ENCODE data around the gene DNAH6. TPM values are rescaled to one million over a fixed set of nuclear protein-coding genes. Genes with fewer than 3 reads are reported as not detected.
"Not testable (repeated sequence)": the region's sequence is repeated elsewhere in the genome, so short reads cannot be mapped to it uniquely, and the experiment has no call there.

The DNAH6 gene
- polyA plus RNA-seq, 5 donors = 3.0 to 5.7 (median 4.6) TPM

DNA sequence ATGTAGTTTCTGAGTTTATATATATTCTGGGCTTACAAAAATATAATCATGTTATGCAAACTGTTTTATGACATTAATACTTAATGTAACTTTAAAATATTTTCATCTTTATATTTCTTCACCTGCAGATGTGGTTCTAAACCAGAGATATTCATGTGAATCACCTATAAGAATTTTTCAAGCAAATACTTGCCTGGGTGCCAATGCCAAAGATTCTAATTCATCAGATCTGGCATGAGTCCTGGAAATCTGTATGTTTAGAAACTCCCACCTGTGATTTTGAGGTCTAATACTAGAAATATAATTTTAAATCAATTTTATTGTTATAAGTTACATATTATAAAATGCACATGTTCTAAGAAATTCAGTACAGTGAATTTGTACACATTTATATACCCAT is 19.9 kb upstream of the DNAH6 start:
- no peak for DNase-seq

DNA sequence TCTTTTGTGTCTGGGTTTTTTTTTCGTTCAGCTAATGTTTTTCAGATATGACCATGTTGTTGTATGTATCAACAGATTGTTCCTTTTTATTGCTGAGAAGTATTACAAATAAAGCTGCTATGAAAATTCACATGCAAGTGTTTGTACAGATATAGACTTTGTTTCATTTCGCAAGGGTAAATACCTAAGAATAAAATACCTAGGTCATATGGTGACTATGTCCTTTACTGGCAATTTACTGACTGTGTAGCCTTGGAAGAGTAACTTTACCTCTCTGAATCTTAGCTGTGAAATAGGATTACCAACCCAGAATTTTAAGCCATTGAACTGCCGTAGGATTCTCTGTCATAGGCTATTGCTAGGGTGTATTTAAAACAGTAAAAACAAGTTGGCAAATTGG is 19.0 kb upstream of the DNAH6 start:
- DNase-seq = no peak

DNA sequence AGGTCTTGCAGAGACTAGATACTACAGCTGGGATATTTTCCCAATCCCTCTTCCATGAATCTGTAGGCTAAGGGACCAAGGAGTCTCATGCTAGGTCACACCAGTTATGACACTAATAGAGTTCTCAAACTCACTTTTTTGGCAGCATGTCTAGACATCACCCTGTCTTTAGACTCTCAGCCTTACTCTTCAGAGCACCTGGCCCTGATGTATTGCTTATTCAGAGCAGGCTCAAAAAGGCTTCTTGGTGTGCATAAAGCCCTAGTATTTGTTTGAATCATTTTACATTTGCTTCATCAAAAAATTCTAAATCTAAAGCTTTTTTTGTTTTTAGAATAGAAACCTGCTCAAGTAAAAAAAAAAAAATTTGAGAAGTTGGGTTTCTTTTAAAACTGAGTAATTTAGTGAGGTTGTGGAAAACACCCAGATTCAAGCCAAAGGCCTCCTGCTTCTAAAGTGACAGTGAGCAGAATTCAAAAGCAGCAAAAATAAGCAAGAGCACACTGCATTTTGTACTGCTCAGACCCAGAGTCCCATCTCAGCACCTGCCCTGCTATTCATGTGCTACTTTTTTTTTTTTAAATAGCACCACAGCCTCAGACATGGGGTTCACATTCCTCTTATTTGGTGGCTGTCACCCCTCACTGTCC is 18.0 kb upstream of the DNAH6 start:
- DNase-seq = no peak

DNA sequence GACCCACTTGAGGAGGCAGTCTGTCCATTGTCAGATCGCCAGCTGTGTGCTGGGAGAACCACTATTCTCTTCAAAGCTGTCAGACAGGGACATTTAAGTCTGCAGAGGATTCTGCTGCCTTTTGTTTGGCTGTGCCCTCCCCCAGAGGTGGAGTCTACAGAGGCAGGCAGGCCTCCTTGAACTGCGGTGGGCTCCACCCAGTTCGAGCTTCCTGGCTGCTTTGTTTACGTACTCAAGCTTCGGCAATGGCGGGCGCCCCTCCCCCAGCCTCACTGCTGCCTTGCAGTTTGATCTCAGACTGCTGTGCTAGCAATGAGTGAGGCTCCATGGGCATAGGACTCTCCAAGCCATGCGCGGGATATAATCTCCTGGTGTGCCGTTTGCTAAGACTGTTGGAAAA is 5.3 kb upstream of the DNAH6 start:
- DNase-seq = not testable (repeated sequence)

DNA sequence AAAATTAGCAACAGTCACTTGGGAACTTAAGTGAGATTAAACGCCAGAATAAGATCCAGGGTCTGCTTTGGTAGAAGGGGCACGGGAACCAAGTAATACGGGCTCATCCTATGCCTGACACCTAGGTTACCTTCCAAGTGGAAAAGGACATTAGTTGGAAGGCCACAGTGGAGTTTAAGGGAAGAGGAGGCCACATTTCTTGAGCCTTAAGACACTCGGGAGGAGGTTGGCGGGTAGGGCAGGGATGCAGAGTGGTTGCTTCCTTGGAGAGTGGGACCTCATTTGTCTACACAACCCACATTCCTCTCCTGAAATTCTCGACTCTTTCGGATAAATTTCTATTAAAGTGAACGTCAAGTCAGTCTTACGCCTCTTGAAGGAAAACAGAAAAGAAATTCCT is 510 bp upstream of the DNAH6 start:
- no peak for DNase-seq

DNA sequence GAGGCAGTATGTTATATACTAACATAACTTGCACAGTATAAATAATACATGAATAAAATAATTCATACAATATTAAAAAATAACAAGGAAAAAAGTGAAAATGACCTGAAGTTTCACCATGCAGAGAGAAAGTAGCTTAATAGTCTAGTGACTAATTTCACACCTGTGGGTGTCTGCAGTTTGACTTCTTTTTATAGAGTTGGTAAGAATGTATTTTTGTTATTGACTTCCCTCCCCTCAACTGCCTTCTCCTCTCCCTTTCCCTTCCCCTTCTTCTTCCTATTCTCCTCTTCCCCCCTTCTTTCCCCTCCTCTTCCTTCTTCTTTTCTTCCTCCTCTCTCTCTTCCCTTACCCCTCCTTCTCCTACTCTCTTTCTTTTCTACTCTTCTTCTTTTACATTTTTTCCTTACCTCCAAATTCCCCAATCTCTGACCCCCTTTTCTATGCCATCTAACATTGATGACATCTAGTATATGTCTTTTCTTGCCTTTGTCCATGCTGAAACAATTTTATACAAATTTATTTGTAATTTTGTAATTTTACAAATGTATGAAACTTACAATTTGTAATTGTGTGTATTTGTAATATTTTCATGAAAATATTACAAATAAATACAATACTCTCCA is 3.1 kb downstream of the DNAH6 start:
- DNase-seq = no peak

DNA sequence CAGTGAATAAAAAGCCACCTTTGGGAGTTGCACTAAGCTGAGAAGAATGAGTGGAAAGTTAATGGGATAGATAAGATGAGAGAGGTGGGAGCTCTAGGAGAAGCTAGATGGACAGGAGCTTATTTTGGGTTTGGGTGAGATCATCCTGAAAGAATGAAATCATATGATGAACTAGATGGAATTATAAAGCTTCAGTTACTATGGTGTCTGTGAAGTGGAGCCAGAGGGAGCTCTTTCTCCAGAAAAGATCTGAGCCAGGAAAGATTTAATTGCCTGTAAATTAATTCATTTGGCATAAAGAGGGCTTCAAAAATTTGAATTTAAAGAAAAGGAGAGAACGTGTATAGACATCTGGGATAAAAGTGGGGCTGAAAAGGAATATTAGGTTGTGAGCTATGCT is 10.3 kb downstream of the DNAH6 start:
- DNase-seq = no peak

DNA sequence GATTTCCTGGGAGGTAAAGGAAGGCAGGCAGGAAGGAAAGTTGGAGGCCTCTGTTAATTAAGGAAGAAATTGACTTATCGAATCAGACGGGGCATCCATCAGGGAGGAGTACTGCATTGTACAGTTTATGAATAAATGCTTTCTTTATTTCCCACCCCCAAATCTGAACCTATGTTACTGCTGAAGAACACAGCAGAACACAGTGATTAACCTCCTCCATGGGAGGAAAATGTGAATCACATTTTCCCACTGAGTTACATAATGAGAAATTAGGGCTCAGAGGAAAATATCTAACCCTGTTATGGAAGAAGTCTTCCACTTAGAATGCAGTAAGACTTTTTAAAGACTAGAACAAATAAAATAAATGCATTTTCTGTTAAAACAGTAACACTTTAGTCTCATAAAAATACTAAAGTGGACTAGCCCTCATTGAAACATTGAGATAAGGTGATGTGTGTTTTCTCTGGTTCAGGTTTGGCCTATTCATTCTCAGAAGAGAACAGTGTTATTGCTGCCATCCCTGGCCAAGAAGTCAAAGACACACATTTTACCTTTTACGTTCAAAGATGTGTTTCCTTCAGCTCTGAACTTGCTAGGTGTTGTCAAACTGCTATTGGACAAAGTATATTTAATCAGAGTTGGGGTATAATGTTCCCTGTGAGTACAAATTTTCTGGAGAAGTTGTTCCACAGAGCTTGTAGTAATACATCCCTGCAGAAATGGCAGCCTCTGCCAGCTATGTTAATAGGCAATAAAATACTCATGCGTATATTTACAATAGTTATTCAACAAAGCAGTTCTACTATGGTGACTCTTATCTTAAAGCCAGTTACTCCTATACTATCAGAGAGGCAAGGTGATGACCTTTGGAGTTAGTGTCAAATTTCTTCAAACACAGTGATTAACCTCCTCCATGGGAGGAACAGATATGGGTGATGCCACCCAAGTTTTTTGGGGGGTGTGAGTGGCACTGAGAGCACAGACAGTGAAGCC is 11.1 kb downstream of the DNAH6 start:
- no peak for DNase-seq

DNA sequence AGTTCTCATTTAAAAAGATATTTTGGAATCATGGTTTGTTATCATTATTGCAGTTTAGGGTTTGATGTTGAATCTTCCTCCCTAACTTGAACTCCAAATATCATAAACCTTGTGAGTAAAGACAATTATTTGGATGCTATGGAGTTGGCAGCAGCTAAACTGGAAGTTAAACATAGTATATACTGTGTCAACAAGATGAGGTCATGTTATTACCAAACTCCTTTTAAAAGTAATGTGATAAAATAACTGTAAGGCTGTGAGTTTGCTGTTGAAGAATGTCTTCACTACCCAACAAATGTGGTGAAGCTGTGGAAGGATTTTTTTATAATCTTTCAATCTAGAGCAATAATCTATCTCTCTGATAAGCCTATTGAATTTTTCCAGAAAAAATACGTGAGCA is 16.0 kb downstream of the DNAH6 start:
- no peak for DNase-seq

DNA sequence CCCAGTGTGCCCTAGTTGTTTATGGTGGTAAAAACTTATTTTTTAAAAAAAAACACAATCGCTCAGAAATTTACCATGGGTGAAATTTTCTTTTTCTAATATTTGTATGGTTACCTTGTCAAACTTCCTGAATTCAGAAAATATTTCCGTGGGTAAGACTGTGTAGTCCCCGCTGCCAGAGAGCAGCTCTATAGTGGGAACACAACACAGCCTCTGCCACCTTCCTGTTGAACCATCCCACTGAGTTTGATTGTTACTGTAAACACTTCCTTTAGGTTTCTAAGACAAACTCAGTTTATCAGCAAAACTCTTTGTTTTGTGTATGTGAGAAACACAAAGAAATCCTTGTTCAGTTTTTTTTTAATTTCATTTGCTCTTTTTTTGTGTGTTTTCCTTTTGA is 17.9 kb downstream of the DNAH6 start:
- no peak for DNase-seq

DNA sequence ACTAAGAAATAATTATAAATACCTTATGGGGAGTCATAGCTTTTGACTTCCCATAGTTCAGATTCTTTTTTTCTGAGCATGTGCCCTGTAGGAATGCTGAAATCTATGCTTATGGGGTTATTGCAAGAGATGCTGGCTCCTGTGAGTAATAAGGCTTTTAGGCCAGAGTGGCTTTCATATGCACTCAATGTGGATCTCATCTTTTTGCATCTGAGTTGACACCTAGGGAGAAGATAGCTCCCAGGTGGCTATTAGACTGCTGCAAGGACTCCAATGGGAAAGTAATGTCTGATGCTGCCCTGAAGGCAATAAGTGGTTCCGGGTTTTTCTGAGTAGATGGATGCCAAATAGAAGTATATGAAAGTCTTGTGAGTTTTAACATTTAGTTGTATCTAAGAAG is 21.0 kb downstream of the DNAH6 start:
- no peak for DNase-seq

DNA sequence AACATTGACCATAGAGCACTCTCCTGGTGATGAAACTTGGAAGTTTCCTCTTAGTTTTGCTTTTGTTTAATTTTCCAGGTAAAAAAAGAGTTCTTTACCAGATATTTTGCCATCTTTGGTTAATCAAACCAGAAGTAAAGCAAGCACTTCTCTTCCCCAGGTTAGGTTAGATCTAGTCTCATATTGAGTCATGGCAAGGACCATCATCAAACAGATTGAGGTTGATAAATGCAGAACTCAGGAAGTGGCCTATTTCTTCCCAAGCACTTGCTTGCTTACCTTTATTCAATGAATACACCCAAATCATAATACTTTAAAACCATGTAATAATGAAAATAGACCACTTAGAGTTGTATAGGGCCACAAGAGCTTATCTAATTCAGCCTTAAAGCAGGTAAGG is 23.4 kb downstream of the DNAH6 start:
- no peak for DNase-seq

DNA sequence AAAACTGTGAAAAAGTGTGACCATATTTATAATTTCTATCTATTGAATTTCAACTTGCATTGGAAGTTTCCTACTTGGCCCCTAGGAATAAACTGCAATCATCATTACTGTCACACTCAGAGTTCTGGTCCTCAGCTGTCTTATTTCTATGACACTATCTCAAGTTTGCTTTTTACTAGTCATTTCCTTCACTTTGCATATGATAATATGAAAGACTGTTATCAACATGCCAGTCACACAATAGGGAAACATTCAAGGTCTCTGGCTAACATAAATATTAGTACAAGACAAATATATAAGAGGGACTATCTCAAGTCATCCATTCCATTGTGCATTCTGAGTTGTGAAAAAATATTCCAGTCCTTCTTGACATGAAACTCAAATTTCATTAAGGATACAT is 28.7 kb downstream of the DNAH6 start:
- no peak for DNase-seq

DNA sequence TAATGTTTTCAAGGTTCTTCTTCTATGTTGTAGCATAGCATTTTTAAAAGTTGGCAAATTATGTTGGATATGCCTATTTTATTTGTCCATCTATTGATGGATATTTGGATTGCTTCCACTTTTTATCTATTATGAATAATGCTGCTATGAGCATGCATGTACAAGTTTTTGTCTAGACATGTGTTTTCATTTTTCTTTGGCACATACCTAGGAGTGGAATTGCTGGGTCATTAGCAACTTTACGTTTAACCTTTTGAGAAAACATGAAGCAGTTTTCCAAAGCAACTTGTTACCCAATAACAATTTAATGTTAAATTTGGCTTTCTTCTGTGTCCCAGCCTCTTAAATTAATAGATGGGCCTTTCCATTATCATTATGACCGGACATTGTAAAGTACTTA is 30.3 kb downstream of the DNAH6 start:
- DNase-seq = no peak

DNA sequence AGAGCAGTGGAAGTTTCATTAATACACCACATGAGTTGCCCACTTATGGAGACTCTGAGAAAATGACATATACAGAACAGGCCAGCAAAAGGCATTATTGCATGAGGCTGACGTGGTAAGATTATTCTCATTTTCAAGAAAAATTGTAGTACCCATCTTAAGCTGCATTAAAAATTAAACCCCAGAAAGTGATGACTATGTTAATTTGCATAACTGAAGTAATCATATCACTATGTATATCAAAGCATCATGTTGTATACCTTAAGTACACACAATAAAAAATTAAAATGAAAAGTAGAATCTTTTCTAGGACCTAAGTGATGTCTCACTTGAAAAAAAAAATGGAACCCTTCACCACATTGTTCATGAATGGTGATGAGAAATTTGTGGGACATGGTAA is 32.0 kb downstream of the DNAH6 start:
- no peak for DNase-seq

DNA sequence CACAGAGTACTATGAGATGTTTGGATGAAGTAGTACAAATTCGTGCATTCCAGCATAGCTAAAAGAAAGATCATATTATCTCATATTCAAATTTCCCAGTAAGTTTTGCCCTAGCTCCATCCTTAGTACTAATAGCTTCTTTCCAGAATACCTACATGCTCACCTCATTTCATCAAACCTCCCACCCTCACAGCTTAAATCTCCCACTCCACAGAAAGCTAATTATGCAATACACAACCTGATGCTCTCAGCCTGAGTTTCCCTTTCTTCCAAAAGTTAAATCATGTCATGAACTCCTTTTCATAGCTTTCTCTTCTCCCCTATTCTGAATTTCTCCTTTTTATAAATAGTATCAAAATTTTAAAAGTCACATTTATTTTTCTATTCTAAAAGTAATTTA is 34.6 kb downstream of the DNAH6 start:
- DNase-seq = no peak

DNA sequence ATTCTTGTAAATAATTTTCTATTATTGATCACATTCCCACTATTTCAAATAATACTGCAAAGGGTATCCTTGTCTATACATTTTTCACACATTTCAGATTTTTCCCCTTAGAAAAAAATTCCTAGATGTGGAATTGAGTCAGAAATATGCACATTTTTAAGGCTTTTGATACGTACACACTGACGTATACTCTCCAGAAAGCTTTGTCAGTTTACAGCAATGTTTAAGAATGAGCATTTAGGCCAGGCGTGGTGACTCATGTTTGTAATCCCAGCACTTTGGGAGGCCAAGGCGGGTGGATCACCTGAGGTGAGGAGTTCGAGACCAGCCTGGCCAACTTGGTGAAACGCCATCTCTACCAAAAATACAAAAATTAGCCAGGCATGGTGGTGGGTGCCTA is 35.2 kb downstream of the DNAH6 start:
- DNase-seq = not testable (repeated sequence)

DNA sequence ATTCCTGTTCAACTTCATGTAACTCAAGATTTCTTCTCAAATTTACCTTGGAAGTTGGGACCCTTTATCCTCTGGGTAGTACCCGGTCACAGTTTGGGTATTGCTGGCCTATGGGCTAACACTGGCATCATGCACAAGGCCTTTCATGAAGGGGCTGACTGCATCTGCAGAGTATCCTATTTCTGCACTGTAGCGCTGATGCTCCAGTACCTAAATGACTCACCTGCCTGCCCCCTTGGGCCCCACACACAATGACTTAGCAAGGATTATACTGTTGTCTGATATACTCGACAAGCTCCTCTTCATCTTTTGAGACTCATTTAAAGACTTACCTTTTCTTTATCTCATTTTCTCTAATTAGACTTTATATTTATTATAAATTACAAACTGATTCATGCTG is 39.9 kb downstream of the DNAH6 start:
- DNase-seq = no peak

DNA sequence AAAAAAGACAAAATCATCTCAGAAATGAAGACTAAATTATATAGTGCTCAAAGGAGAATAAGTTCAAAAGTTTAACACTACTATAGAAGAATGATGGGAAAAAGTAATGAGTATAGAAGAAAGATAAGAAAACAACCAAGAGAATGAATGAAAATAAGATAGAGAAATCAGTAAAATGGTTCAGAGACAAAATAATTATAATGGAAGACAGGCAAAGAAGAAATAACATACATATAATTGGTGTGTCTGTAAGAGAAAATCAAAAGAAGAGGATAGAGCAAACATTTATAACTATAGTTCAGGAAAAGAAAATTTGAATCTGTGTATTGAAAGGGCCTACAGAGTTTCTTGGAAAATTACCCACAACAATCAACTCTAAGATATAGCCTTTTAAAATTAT is 43.5 kb downstream of the DNAH6 start:
- DNase-seq = no peak

DNA sequence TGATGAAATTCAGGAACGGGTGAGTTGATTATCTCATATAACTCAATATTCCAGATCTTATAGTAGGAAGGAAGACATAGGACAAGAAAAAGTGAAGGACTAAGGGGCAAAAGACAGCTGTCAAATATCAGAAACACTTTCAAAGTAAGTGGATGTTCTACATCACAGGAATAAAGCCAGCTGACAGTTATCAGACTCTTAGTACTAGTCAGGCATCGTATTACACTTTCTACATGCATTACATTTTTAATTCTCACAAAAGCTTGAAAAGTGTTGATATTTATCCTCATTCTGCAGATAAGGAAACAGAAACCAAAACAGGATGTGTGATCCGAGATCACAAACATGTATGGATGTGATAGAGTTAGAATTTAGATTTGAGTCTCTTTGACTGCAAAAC is 63.4 kb downstream of the DNAH6 start:
- peak; percentile 38 to 50 for DNase-seq

DNA sequence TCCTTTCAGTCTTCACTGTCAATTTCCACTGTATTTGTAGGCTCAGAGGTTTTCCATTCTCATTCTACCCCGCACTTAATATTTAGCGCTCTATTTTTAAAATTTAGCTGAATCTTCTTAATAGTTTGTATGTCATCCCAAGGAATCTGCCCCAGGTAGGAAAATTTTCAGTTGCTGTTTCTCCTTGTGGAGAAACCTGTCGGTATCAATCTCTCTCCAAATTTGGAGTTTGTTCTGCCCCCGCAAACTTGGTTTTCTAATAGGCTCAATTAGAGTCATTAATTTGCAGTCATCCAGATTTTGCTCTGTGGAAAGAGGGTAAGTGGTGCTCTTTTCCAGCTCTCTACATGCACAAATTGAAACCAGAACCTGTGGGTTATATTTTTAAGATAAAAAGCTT is 87.6 kb downstream of the DNAH6 start:
- no peak for DNase-seq

DNA sequence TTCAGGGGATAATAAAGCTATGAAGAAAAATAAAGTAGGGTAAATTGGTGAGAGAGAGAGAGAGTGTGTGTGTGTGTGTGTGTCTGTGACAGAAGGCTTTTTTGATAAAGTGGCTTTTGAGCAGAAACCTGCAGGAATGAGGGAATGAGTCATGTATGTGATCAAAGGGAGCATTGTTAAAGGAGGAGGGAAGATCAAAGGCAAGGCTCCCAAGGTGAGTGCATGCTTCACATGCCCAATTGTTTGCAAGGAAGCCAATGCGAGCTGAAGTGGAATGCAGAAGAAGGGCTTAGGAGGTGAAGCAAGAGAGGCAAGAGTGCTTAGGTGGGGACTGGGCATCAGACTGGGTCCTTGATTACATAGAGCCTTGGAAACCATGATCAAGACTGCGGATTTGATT is 96.8 kb downstream of the DNAH6 start:
- peak; percentile 29 to 34 for DNase-seq

DNA sequence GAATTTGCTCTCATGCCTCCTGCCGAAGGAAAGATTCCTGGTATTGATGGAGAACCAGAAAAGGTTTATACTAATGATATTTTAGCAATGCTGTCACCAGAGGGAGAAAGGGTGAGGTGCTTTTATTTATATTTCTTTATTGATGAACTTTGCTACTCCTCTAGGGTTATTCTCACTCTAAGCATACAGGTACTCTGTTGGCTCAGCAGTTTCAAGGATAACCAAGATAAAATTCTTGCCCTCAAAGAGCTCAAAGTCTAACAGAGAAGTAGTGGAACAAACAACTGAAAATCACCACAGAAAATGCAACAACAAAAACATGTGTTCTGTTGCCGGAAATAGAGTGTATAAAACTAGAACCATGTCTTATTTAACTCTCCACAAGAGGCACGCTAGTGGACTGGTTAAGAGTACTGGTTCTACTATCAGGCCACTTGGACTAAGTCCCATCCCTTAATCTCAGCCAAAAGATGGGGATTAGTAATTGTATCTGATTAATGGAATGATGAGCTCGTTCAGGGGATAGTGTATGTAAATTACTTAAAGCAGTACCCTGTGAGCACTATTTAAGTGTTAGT is 103.6 kb downstream of the DNAH6 start:
- no peak for DNase-seq
